T-helper 2 cell treated with Interferon-gamma antibody and Interleukin-4, amounts not matched to agents 5 μg/mL and 100 μg/mL, for 36 hours (primary cell): ENCODE measurements around the gene ZNF536.
"Not testable (repeated sequence)": the region's sequence is repeated elsewhere in the genome, so short reads cannot be mapped to it uniquely, and the experiment has no call there.

Source experiments
- DNase-seq: peaks from one replicate; pipeline ENCODE4 v3.0.0; 2021; ENCODE audit warnings: low spot score
- H3K27ac Mint-ChIP-seq: one replicate; pipeline ENCODE4 v1.8.0; 2021; ENCODE audit warnings: mild to moderate bottlenecking, mixed read lengths
- H3K27me3 Mint-ChIP-seq: one replicate; pipeline ENCODE4 v1.8.0; 2021; ENCODE audit warnings: low read depth, mixed read lengths
- H3K36me3 Mint-ChIP-seq: one replicate; pipeline ENCODE4 v1.8.0; 2021; ENCODE audit warnings: low read depth, mixed read lengths
- H3K4me1 Mint-ChIP-seq: one replicate; pipeline ENCODE4 v1.8.0; 2021; ENCODE audit warnings: low read depth, mixed read lengths
- H3K4me3 Mint-ChIP-seq: one replicate; pipeline ENCODE4 v1.8.0; 2022; ENCODE audit warnings: mild to moderate bottlenecking, moderate library complexity, mixed read lengths
- H3K9me3 Mint-ChIP-seq: one replicate; pipeline ENCODE4 v1.8.0; 2021; ENCODE audit warnings: mixed read lengths

Gene ZNF536

GRCh38 chr19:30417166-30417565 is 45.0 kb downstream of the ZNF536 start:
- H3K27ac Mint-ChIP-seq, H3K4me1 Mint-ChIP-seq, DNase-seq, H3K9me3 Mint-ChIP-seq, H3K4me3 Mint-ChIP-seq, H3K27me3 Mint-ChIP-seq, H3K36me3 Mint-ChIP-seq: not testable (repeated sequence)

DNA sequence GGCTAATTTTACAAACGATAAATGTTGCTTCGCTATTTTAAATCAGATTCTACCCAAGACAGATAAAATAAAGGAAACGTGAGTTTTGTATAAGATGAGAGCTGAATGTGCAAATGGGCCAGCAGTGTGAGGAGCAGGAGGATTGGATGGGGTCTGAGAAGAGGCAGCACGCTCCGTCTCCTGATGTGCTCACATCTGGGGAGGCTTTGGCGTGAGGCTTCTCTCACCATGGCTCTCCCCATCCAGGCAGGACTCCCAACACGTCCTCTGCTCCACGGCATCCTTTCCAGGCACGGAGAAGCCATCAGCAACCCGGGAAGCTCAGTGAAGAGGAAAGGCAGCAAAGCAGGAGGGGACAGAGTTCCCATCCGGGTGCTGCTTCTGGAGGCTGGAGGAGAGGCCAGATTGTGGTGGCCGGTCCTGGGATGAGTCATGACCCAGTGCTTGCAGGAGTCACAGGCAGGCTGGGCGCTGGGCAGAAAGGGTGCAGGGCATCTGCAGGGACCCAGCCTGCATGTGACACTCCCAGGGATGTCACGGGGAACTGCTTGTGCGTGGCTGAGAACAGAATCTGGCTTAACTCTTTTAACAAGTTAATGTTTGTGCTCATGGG is 47.5 kb downstream of the ZNF536 start:
- DNase-seq: no peak
- H3K27me3 Mint-ChIP-seq: no peaks in the 10 kb centered on the region
- no peaks in the 10 kb centered on the region for H3K36me3 Mint-ChIP-seq
- H3K4me1 Mint-ChIP-seq: no peaks in the 10 kb centered on the region
- no peaks in the 10 kb centered on the region for H3K9me3 Mint-ChIP-seq
- H3K27ac Mint-ChIP-seq: no peak overlapping the region
- H3K4me3 Mint-ChIP-seq: no peak overlapping the region

GRCh38 chr19:30420316-30420715 is 48.1 kb downstream of the ZNF536 start:
- no peaks in the 10 kb centered on the region for H3K9me3 Mint-ChIP-seq
- H3K36me3 Mint-ChIP-seq: no peaks in the 10 kb centered on the region
- no peak overlapping the region for H3K4me3 Mint-ChIP-seq
- no peak for DNase-seq
- no peaks in the 10 kb centered on the region for H3K4me1 Mint-ChIP-seq
- no peaks in the 10 kb centered on the region for H3K27me3 Mint-ChIP-seq
- H3K27ac Mint-ChIP-seq: no peak overlapping the region

- DNase-seq: no peak
- Mint-ChIP-seq H3K4me3 (no peak overlapping the region), H3K27me3 (no peaks in the 10 kb centered on the region), H3K27ac (no peak overlapping the region), H3K4me1 (no peaks in the 10 kb centered on the region), H3K36me3 (no peaks in the 10 kb centered on the region), H3K9me3 (no peaks in the 10 kb centered on the region)
Observed at GRCh38 chr19:30420881-30421280, 48.7 kb downstream of the ZNF536 start.

DNA sequence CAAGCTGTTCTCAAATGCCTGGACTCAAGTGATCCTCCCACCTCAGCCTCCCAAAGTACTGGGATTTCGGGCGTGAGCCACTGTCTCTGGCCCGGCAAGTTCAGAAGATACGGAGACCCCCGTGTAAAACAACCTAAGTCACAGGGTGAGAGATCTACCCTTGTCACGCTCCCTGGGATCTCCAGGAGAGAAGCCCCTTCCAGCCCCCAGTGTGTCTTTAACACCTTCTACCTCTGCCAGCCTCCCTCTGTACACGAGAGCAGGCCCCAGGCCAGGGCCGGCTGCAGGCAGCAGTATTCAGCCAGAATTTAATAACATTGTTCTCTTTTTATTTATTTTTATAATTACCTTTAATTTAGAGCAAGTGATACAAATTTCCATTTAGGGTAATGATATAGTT is 49.4 kb downstream of the ZNF536 start:
- Mint-ChIP-seq H3K27ac (no peak overlapping the region), H3K9me3 (no peaks in the 10 kb centered on the region), H3K4me1 (no peaks in the 10 kb centered on the region), H3K36me3 (no peaks in the 10 kb centered on the region), H3K4me3 (no peak overlapping the region), H3K27me3 (no peaks in the 10 kb centered on the region)
- no peak for DNase-seq

- Mint-ChIP-seq H3K4me3 (no peak overlapping the region), H3K27ac (no peak overlapping the region), H3K9me3 (no peaks in the 10 kb centered on the region), H3K27me3 (no peaks in the 10 kb centered on the region), H3K36me3 (no peaks in the 10 kb centered on the region), H3K4me1 (no peaks in the 10 kb centered on the region)
- DNase-seq: no peak
Observed at GRCh38 chr19:30423481-30423880, 51.3 kb downstream of the ZNF536 start.

DNA sequence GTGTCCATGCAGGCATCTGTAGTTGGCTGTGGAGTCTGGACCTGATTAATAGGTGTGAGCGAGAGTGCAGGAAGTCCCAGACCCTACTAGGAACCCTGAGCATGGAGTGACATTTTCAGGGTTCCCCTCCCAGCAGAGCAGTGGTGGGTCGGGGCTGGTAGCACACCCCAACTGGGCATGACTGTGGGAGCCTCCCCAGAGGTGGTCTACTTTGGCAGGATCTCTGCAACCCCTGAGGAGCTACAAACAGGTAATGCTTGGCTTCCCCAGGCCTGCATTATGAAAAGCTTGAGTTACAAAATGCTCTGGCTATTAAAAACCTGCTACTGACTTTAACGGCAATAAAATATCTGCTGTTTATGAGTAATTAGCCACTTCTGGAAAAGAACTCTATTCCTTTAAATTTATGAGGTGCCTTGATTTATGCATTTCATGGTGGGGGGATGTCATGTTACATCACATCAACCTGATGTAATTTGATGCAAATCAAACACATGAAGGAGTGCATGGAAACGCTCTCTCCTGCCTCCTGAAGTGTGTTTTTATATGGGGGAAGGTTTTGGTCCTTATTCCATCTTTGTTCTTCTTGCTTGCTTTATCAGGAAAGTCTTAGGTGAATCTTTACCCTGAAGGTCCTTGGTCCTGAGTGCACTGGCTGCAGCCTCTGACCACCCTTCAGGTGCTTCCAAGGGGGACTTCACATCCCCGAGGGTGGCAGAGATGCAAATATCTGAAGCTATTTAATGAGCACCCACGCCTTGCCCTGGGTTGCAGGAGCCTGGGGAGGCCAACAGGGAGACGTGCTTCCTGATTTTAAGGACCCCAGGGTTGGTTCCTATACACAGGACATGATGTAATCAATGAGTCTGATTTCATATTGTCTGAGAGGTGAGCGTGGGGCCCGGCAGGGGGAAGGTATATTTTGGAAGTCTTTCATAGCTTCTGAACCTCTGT is 54.0 kb downstream of the ZNF536 start:
- H3K4me3 Mint-ChIP-seq: no peak overlapping the region
- no peaks in the 10 kb centered on the region for H3K9me3 Mint-ChIP-seq
- no peak for DNase-seq
- no peaks in the 10 kb centered on the region for H3K27me3 Mint-ChIP-seq
- H3K36me3 Mint-ChIP-seq: no peaks in the 10 kb centered on the region
- no peaks in the 10 kb centered on the region for H3K4me1 Mint-ChIP-seq
- H3K27ac Mint-ChIP-seq: no peak overlapping the region

DNA sequence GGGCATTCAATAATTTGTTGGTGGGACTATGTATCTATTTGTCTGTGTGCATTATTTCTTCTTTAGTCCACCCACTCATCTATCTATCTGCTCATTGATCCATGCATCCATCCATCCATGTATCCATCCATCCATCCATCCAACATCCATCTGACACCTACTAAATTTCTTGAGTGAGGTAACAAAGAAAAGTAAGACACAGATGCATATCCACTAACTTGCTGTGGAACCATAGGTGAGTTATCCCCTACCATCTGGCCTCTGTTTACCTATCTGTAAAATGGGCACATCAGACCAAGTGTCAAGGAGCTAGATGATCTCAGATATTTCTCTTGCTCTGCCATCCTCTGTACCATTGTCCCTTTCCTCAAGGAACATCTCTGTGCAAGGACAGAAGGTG is 54.7 kb downstream of the ZNF536 start:
- Mint-ChIP-seq H3K4me1 (no peaks in the 10 kb centered on the region), H3K27ac (no peak overlapping the region), H3K27me3 (no peaks in the 10 kb centered on the region), H3K36me3 (no peaks in the 10 kb centered on the region), H3K9me3 (no peaks in the 10 kb centered on the region), H3K4me3 (no peak overlapping the region)
- DNase-seq: no peak

DNA sequence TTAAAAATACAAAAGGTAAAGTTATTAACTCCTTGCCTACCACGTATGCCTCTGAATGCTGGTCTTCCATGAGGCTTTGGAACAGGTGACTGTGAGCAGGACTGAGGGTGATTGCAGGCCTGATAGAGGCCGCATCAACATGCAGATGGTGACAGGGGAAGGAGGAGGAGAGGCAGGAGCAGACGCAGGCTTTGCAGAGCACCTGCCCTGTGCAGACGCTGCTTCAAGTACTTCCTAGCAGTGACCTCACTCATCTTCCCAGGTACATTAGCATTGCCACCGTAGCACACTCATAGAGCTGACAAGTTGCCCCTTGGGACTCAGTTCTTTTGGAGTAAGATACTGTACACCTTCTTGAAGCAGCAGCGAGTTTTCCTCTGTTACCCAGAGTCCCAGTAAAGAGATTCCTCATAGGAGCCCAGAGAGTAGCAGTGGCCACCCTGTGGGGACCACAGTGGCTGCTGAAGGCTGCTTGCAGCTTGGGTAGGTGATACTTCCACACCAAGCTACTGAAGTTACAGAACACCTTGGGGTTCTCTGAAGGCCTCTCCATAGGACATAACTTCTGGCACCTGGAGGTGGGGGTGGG is 56.0 kb downstream of the ZNF536 start:
- Mint-ChIP-seq H3K27me3 (no peaks in the 10 kb centered on the region), H3K36me3 (no peaks in the 10 kb centered on the region), H3K9me3 (no peaks in the 10 kb centered on the region), H3K4me1 (no peaks in the 10 kb centered on the region), H3K27ac (no peak overlapping the region), H3K4me3 (no peak overlapping the region)
- no peak for DNase-seq

DNA sequence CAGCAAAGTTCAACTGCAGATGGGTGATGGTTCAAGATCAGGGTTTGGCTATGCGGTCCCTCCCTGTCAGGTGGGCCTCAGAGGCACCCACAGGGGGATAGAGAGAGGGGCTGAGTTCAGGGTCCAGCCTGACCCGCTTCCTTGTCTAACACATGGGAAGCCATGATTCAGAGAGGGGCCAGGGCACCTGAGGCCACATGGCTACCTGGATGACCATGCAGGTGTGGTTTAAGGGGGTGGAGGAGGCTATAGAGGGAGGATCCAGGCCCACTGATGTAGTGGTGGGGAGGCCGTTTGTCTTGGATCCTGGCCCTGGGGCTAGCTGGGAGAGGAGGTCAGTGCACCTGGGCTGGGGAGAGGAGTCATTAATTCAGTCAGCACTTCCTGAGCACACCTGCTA is 56.7 kb downstream of the ZNF536 start:
- Mint-ChIP-seq H3K36me3 (no peaks in the 10 kb centered on the region), H3K4me3 (no peak overlapping the region), H3K9me3 (no peaks in the 10 kb centered on the region), H3K27ac (no peak overlapping the region), H3K27me3 (no peaks in the 10 kb centered on the region), H3K4me1 (no peaks in the 10 kb centered on the region)
- DNase-seq: no peak

DNA sequence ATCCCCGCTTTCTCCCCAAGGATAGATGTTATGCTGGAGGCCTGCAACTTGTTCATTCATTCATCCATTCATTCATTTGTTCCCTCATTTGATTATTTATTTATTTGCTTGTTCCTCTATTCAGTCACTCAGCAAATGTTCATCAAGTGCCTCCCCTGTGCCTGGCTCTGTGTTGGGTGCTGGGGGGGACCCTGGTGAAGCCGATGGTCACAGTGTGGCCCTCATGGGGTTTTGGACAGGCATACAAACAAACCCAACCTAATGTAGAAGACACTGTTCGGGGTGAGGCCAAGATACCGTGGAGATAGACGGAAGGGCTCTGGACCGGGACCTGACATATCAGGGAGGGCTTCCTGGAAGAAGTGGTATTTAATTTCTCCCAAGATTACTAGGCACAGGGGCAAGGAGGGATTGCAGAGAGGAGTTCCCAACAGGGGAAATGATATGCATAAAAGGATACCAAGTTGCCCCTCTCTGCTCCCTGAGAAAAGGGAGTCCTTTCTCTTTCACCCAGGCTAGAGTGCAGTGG is 58.1 kb downstream of the ZNF536 start:
- no peak for DNase-seq
- Mint-ChIP-seq H3K4me3 (no peak overlapping the region), H3K36me3 (no peaks in the 10 kb centered on the region), H3K27ac (no peak overlapping the region), H3K27me3 (no peaks in the 10 kb centered on the region), H3K9me3 (no peaks in the 10 kb centered on the region), H3K4me1 (no peaks in the 10 kb centered on the region)

DNA sequence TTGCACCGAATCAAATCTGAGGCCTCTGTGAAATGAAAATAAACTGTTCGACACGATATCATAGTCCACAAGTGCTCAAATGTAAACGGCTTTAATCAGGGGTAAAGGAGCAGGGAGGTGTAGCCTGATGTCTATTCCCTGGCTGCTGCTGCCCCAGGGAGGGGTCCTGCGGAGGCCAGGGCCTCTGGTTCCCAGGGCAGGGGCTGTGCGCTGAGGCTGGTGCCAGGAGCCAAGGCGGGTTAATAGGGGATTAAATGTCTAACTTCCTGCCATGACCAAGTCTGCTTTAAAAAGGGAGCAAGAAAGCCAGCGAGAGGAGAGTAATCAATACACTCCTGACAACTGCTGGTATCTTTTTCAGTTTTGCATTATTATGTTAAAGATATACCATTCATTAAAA is 59.4 kb downstream of the ZNF536 start:
- Mint-ChIP-seq H3K36me3 (no peaks in the 10 kb centered on the region), H3K9me3 (no peaks in the 10 kb centered on the region), H3K27ac (no peak overlapping the region), H3K4me3 (no peak overlapping the region), H3K27me3 (no peaks in the 10 kb centered on the region), H3K4me1 (no peaks in the 10 kb centered on the region)
- no peak for DNase-seq

DNA sequence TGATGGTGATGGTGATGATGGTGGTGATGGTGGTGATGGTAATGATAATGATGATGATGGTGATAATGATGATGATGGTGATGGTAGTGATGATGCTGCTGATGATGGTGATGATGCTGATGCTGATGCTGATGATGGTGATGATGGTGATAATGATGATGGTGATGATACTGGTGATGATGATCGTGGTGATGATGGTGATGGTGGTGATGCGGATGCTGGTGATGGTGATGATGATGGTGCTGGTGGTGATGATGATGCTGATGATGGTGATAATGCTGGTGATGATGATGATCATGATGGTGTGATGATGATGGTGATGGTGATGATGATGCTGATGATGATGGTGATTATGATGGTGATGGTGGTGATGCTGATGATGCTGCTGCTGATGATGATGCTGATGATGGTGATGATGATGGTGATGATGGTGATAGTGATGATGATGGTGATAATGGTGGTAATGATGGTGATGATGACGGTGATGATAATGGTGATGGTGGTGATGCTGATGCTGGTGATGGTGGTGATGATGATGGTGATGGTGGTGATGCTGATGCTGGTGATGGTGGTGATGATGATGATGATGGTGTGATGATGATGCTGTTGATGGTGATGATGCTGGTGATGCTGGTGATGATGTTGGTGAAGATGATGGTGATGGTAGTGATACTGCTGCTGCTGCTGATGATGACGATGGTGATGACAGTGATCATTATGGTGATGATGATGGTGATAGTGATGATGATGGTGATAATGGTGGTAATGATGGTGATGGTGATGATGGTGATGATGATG is 62.8 kb downstream of the ZNF536 start:
- H3K27ac Mint-ChIP-seq: no peak overlapping the region

More for the DNA sequence above, 62.8 kb downstream of the ZNF536 start:
- Mint-ChIP-seq H3K4me1 (no peaks in the 10 kb centered on the region), H3K9me3 (no peaks in the 10 kb centered on the region), H3K27me3 (no peaks in the 10 kb centered on the region), H3K36me3 (no peaks in the 10 kb centered on the region), H3K4me3 (no peak overlapping the region)
- DNase-seq: no peak
